Activated CD8-positive, alpha-beta T cell treated with anti-CD3 and anti-CD28 coated beads, Interleukin-2, amount 10 ng/mL, durations not matched to agents 7 days and 5 days (primary cell): ENCODE results near the gene AKR1C4. TPM values are rescaled to one million over a fixed set of nuclear protein-coding genes. Genes with fewer than 3 reads are reported as not detected.
"Not testable (repeated sequence)": the region's sequence is repeated elsewhere in the genome, so short reads cannot be mapped to it uniquely, and the experiment has no call there.

Experiments used
- ATAC-seq: fragments of 150-1000 bp; cut with Tn5 transposase; one replicate; pipeline ENCODE4 v1.10.0; 2021; ENCODE audit warnings: moderate library complexity
- CTCF ChIA-PET: fragments of 350-600 bp; sonication (Branson Sonifier 250); formaldehyde crosslinking; loops from one replicate; lab custom pipeline; 2021; ENCODE audit warnings: antibody characterized with exemption; lab: Charles Lee
- POLR2A ChIA-PET: fragments of 350-600 bp; sonication (Branson Sonifier 250); formaldehyde crosslinking; loops from one replicate; lab custom pipeline; 2021; ENCODE audit warnings: antibody characterized with exemption; lab: Charles Lee
- DNase-seq: peaks from one replicate; pipeline ENCODE4 v3.0.0-alpha.2; 2020
- H3K27ac Mint-ChIP-seq: one replicate; pipeline ENCODE4 v1.8.0; 2021; ENCODE audit warnings: mild to moderate bottlenecking, mixed read lengths
- H3K27me3 Mint-ChIP-seq: one replicate; pipeline ENCODE4 v1.8.0; 2021; ENCODE audit warnings: low read depth, mixed read lengths
- H3K36me3 Mint-ChIP-seq: one replicate; pipeline ENCODE4 v1.8.0; 2021; ENCODE audit warnings: low read depth, mixed read lengths
- H3K4me1 Mint-ChIP-seq: one replicate; pipeline ENCODE4 v1.8.0; 2021; ENCODE audit warnings: low read depth, mixed read lengths
- H3K4me3 Mint-ChIP-seq: one replicate; pipeline ENCODE4 v1.8.0; 2021; ENCODE audit warnings: mild to moderate bottlenecking, mixed read lengths
- H3K9me3 Mint-ChIP-seq: one replicate; pipeline ENCODE4 v1.8.0; 2022; ENCODE audit warnings: mixed read lengths; ENCODE audit not compliant: insufficient read depth
- total RNA-seq, 2 experiments: library from RNA; stranded (reverse); gene quantifications; one replicate each; pipeline ENCODE4 v1.2.3, GENCODE V29; 2021

The AKR1C4 gene
- total RNA-seq, 2 experiments from 2014 or later: not detected

DNA sequence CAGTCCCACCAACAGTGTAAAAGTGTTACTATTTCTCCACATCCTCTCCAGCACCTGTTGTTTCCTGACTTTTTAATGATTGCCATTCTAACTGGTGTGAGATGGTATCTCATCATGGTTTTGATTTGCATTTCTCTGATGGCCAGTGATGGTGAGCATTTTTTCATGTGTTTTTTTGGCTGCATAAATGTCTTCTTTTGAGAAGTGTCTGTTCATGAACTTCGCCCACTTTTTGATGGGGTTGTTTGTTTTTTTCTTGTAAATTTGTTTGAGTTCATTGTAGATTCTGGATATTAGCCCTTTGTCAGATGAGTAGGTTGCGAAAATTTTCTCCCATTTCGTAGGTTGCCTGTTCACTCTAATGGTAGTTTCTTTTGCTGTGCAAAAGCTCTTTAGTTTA lies 21.1 kb upstream of the AKR1C4 start:
- H3K27ac Mint-ChIP-seq, H3K27me3 Mint-ChIP-seq, CTCF ChIA-PET, H3K9me3 Mint-ChIP-seq, ATAC-seq, DNase-seq, H3K36me3 Mint-ChIP-seq, H3K4me1 Mint-ChIP-seq, H3K4me3 Mint-ChIP-seq, POLR2A ChIA-PET: not testable (repeated sequence)

DNA sequence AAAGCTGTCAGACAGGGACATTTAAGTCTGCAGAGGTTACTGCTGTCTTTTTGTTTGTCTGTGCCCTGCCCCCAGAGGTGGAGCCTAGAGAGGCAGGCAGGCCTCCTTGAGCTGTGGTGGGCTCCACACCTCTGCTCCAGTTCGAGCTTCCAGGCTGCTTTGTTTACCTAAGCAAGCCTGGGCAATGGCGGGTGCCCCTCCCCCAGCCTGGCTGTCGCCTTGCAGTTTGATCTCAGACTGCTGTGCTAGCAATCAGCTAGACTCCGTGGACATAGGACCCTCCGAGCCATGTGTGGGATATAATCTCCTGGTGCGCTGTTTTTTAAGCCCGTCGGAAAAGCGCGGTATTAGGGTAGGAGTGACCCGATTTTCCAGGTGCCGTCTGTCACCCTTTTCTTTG lies 16.1 kb upstream of the AKR1C4 start:
- H3K4me1 Mint-ChIP-seq, H3K27ac Mint-ChIP-seq, H3K36me3 Mint-ChIP-seq, DNase-seq, POLR2A ChIA-PET, ATAC-seq, H3K4me3 Mint-ChIP-seq, CTCF ChIA-PET, H3K9me3 Mint-ChIP-seq, H3K27me3 Mint-ChIP-seq: not testable (repeated sequence)

- Mint-ChIP-seq H3K36me3 (no peaks in the 10 kb centered on the region), H3K4me3 (no peak overlapping the region), H3K27me3 (peaks cover 2% of the 10 kb centered on the region), H3K4me1 (no peaks in the 10 kb centered on the region), H3K27ac (no peak overlapping the region), H3K9me3 (no peaks in the 10 kb centered on the region)
- no peak for DNase-seq
- ChIA-PET CTCF (no interaction called here), POLR2A (no interaction called here)
- ATAC-seq: no peak
Measured at GRCh38 chr10:5183923-5184322, 12.7 kb upstream of the AKR1C4 start.

- DNase-seq (no peak), ATAC-seq (no peak)
- Mint-ChIP-seq H3K27ac (no peak within 1 kb of the TSS), H3K36me3 (no peaks in the 10 kb centered on the region), H3K27me3 (peaks cover 2% of the 10 kb centered on the region), H3K9me3 (no peaks in the 10 kb centered on the region), H3K4me3 (no peak within 1 kb of the TSS), H3K4me1 (no peaks in the 10 kb centered on the region)
- POLR2A ChIA-PET: no interaction called here
- CTCF ChIA-PET: no interaction called here
Measured at GRCh38 chr10:5184987-5185775, 11.5 kb upstream of the AKR1C4 start, which contains the start of gene AKR1C8. TSS of gene AKR1C8 (minus strand) at chr10:5185150. CDS start at chr10:5185104, 46 bp downstream.

- H3K36me3 Mint-ChIP-seq: no peaks in the 10 kb centered on the region
- ChIA-PET CTCF (no interaction called here), POLR2A (no interaction called here)
- ATAC-seq: no peak
- no peaks in the 10 kb centered on the region for H3K9me3 Mint-ChIP-seq
- H3K4me1 Mint-ChIP-seq: no peaks in the 10 kb centered on the region
- DNase-seq: no peak
- no peak overlapping the region for H3K4me3 Mint-ChIP-seq
- no peak overlapping the region for H3K27ac Mint-ChIP-seq
- H3K27me3 Mint-ChIP-seq: peaks cover 7% of the 10 kb centered on the region
Measured at GRCh38 chr10:5187867-5188266, 8.8 kb upstream of the AKR1C4 start.

- H3K27me3 Mint-ChIP-seq: peaks cover 7% of the 10 kb centered on the region
- ATAC-seq: no peak
- no peaks in the 10 kb centered on the region for H3K36me3 Mint-ChIP-seq
- no peak for DNase-seq
- POLR2A ChIA-PET: no interaction called here
- CTCF ChIA-PET: no interaction called here
- no peak overlapping the region for H3K4me3 Mint-ChIP-seq
- no peaks in the 10 kb centered on the region for H3K4me1 Mint-ChIP-seq
- H3K9me3 Mint-ChIP-seq: no peaks in the 10 kb centered on the region
- no peak overlapping the region for H3K27ac Mint-ChIP-seq
Measured at GRCh38 chr10:5188358-5188757, 8.3 kb upstream of the AKR1C4 start.

GRCh38 chr10:5194431-5194830 lies 2.2 kb upstream of the AKR1C4 start:
- H3K27me3 Mint-ChIP-seq: peaks cover 5% of the 10 kb centered on the region
- no peaks in the 10 kb centered on the region for H3K4me1 Mint-ChIP-seq
- CTCF ChIA-PET: no interaction called here
- no peak overlapping the region for H3K27ac Mint-ChIP-seq
- DNase-seq (no peak), ATAC-seq (no peak)
- no peaks in the 10 kb centered on the region for H3K36me3 Mint-ChIP-seq
- POLR2A ChIA-PET: no interaction called here
- H3K9me3 Mint-ChIP-seq: no peaks in the 10 kb centered on the region
- no peak overlapping the region for H3K4me3 Mint-ChIP-seq

GRCh38 chr10:5195727-5196374 lies 786 bp upstream of the AKR1C4 start:
- Mint-ChIP-seq H3K9me3 (no peaks in the 10 kb centered on the region), H3K36me3 (no peaks in the 10 kb centered on the region), H3K4me1 (no peaks in the 10 kb centered on the region), H3K4me3 (no peak overlapping the region), H3K27me3 (peaks cover 5% of the 10 kb centered on the region), H3K27ac (no peak overlapping the region)
- no peak for DNase-seq
- ChIA-PET POLR2A (no interaction called here), CTCF (no interaction called here)
- ATAC-seq: no peak

DNA sequence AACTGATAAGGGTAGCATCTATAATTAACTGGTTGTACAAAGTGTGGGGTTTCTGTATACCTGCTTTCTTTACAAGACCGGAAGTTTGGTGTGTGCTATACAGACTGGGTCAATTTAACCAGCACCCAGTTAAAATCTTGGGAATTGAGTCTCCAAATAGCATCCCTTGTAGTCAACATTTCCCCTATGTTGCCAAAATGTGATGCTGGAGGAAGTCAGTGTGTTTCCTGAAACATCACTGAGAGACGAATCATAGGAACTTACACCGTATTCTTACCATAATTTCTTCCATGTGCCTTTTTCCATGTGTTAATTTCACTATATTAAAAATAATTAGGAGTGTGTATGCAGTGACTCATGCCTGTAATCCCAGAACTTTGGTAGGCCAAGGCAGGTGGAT lies 1.7 kb downstream of the AKR1C4 start:
- H3K36me3 Mint-ChIP-seq: no peaks in the 10 kb centered on the region
- POLR2A ChIA-PET: no interaction called here
- CTCF ChIA-PET: no interaction called here
- H3K9me3 Mint-ChIP-seq: peaks cover 3% of the 10 kb centered on the region
- DNase-seq (no peak), ATAC-seq (no peak)
- H3K27me3 Mint-ChIP-seq: peaks cover 3% of the 10 kb centered on the region
- H3K27ac Mint-ChIP-seq: no peak overlapping the region
- no peak overlapping the region for H3K4me3 Mint-ChIP-seq
- H3K4me1 Mint-ChIP-seq: no peaks in the 10 kb centered on the region

DNA sequence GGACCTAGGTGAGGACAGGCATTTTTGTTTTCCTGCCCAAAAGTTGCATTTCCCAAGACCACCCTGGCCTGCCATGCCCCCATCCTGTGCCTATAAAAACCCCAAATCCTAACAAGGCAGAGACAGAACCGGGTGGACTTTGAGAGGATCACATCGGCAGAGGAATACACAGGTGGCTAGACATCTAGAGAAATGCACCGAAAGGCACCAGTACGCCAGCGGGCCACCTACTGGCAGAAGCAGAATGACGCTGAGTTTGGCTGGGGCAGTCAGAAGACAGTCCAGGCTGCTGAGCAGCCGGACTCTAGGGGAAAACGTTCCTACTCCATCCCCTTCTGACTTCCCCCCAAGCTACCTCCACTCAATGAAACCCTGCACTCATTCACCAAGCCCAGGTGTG lies 2.8 kb downstream of the AKR1C4 start:
- DNase-seq (no peak), ATAC-seq (no peak)
- no peak overlapping the region for H3K27ac Mint-ChIP-seq
- ChIA-PET CTCF (no interaction called here), POLR2A (no interaction called here)
- no peak overlapping the region for H3K4me3 Mint-ChIP-seq
- H3K4me1 Mint-ChIP-seq: no peaks in the 10 kb centered on the region
- no peaks in the 10 kb centered on the region for H3K36me3 Mint-ChIP-seq
- peaks cover 5% of the 10 kb centered on the region for H3K27me3 Mint-ChIP-seq
- H3K9me3 Mint-ChIP-seq: peaks cover 10% of the 10 kb centered on the region

GRCh38 chr10:5206799-5207198 lies 10.2 kb downstream of the AKR1C4 start:
- no peak overlapping the region for H3K4me3 Mint-ChIP-seq
- ATAC-seq: no peak
- CTCF ChIA-PET: no interaction called here
- POLR2A ChIA-PET: no interaction called here
- peak; percentile 21 for DNase-seq
- peak overlapping the region; percentile 12 for H3K27ac Mint-ChIP-seq
- H3K4me1 Mint-ChIP-seq: peaks cover 9% of the 10 kb centered on the region
- H3K27me3 Mint-ChIP-seq: peaks cover 10% of the 10 kb centered on the region
- H3K9me3 Mint-ChIP-seq: peaks cover 10% of the 10 kb centered on the region
- no peaks in the 10 kb centered on the region for H3K36me3 Mint-ChIP-seq

GRCh38 chr10:5209776-5210175 lies 13.1 kb downstream of the AKR1C4 start:
- H3K9me3 Mint-ChIP-seq, POLR2A ChIA-PET, H3K4me1 Mint-ChIP-seq, H3K36me3 Mint-ChIP-seq, H3K27me3 Mint-ChIP-seq, H3K4me3 Mint-ChIP-seq, ATAC-seq, DNase-seq, H3K27ac Mint-ChIP-seq: not testable (repeated sequence)
- CTCF ChIA-PET: interaction anchor here (1.4 kb wide), 1 partner anchor 19 kb away, joined by 3 read pairs; no protein-coding TSS in a partner anchor
